CD4-positive, alpha-beta T cell treated with Interleukin-15 for 4 hours (primary cell): Measurements from ENCODE around the gene AKAP12.

ENCODE experiments used
- DNase-seq: peaks from one replicate; pipeline ENCODE4 v3.0.0-alpha.2; 2020; ENCODE audit warnings: low spot score

The AKAP12 gene

DNA sequence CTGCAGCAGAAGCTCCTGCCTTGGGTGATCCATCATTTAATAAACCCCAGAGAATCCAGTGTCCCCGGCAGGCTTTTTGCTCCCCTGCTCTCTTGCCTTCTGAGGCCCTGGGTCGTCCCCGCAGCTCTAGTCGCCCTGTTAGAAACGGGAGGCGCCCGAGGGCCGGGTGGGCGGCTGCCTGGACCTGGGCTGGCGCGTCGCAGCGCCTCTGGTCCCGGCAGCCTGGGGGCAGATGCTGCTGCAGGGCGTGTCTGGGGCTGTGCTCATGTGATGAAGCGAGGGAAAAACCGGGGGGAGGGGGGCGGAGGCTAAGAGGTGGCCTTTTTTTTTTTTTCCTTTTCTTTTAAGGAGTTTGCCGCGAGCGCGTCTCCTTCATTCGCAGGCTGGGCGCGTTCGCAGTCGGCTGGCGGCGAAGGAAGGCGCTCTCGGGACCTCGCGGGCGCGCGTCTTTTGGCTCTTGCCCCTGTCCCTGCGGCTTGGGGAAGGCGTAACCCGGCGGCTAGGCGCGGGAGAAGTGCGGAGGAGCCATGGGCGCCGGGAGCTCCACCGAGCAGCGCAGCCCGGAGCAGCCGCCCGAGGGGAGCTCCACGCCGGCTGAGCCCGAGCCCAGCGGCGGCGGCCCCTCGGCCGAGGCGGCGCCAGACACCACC is 394 bp downstream of the AKAP12 start:
- no peak for DNase-seq

DNA sequence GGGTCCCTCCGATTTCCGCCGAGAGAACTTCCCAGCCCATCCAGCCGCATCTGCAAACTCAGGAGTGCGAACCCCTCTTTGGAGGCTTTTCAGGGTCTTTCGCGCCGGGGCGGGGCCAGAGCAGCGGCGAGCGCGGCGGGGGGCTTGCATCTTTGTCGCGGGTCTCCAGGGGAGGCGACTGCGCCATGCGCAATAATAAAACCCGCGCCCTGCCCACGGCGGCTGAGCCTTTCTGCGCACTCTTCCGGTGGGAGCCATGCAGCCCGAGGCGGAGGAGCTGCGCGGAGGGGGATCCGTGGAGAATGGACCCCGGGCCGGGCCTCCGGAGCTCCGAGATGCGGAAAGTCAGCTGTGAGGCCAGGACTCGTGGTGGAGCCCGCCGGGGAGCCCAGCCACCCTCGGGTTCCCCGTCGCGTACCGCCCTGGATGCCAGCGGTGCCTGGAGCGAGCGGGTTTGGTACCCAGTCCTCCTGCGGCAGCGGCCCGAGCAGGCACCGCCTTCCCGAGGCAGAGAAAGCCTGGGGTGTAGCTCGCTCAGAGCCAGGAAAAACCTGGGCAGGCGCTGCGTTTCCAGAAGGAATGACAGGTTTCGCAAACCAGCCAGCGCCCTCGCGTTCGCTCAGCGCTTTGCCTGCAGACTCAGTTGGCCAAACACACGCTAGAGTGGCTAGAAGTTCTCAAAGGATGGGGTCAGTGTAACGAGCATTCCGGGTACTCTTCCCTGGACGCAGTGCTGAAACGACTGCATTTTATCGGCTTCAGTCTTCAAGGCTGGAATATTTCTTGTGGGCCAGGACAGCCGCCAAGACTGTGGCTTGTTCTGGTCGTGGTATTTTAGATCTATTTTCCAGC is 1.2 kb downstream of the AKAP12 start:
- no peak for DNase-seq

DNA sequence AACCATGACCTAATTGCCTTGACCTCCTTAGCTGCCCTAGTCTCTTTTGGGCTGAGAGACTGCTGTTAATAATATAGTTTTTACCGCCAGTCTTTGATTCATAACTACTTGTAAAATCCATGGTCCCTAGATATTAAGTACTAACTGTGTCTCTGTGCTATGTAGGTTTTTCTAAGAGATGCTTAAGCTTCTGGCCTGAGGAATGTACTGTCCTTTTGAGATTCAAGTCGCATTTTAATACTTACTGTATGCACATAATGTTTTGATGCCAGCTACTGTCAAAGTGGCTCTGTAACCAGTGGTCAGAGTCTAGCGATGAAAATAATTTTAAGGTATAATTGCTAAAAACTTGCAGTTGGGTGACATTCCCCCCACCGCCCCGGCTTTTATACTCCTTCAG is 2.1 kb downstream of the AKAP12 start:
- no peak for DNase-seq

DNA sequence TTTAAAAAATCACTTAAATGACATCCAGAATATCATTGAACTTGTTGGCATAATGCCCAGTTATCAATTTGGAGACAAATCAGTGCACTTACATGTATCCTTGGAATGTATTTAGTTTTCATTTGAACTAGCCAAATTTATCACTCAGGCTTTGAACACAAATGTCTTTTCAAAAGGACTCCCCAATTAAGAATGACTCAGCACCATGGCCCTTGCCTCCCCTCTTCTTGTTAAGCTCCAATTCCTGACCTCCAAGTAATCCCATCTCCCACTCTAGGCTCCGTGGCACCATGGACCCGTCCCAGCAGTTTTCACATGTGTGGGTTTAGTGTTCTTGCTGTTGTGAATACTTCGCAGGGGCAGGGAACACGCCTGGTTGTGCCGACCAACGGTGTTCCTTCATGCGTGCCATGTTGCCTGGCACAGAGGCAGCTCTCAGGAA is 2.7 kb downstream of the AKAP12 start:
- no peak for DNase-seq

DNA sequence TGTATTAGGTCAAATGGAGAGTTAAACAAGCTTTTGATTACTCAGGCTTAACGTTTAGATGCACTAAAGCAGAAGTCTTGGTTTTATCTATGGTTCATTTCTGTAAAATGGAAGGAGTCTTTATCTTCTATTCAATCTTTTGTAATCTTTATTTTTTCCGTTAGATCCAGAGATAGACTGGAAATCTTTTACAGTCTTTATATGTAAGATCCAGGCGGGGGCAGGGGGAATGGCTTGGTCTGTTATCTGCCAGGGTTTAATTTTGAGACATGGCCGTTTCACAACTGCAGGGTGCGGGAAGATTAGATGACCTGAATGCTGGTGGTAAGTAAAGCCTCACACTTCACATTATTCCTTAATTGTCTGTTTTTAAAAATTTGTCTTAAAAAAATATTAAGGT is 3.7 kb downstream of the AKAP12 start:
- DNase-seq, result no peak

DNA sequence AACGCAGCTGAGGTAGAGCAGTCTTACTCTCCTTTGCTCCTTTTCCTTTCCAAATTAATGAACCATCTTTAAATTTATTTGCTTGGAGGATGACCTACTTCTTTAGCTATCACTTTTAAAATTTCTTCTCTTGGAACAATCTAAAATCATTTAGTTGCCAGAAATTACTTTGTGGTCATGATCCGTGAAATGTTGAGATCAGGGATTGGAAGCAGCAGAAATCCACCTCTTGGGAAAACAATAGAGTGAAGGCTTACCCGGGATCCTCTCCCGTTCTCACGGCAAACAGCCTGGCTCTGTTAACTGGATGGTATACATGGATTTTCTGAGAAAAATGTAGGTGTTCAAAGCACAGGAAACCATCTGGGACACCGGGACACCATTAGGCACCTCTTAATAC is 7.7 kb downstream of the AKAP12 start:
- DNase-seq, result no peak

DNA sequence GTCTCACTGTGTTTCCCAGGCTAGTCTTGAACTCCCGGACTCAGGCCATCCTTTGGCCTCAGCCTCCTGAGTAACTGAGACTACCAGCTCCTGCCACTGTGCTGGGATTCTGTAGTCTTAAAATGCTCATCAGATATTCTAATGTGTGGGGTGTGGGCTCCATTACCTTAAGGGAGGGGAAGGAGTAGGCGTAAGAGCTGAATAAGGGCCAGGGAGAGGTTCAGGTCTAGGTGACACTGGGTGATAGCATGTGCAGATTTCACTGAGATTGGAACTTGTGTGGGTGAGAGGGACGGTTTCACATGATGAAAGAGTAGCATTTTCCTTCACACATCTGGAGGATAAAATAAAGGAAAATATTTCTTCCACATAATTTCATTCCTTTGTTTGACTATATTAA is 8.5 kb downstream of the AKAP12 start:
- DNase-seq, result no peak

DNA sequence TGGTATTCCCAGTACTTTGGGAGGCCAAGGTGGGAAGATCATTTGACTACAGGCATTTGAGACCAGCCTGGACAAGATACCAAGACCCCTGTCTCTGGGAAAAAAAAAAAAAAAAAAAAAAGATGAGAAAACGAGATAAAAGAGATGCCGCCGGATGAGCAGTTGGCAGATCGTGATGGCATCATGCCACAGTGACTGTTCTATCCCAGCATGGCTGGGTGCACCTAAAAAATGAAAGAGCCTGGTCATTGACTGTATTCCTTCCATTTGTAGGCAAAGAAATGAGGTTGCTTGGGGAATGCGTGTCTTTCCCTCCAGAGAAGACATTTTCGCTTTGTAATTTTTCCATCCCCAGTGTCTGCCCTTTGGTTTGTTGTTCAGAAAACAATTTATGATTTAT is 12.9 kb downstream of the AKAP12 start:
- DNase-seq, result no peak

DNA sequence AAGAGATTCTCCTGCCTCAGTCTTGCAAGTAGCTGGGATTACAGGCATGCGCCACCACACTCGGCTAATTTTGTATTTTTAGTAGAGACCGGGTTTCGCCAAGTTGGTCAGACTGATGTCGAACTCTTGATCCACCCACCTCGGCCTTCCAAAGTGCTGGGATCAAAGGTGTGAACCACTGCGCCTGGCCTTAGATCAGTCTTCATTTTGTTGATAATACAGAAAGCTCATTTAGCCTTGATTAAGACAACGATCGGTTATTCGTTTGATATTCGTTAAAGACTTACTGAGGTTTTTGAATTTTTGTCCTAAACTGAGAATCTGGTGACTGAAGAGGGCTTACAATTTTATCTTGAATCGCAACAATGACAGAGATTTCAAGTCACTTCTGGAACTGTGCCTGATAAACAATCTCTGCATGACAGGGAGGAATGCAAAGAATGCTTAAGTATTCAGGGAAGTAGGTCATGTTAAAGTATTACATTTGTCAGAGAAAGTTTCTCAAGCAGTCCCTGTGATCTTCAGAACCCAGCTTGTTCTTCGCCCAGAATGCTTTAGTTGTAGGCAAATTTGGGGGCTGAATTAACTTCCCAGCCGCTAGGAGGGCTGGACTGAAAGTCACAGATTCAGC is 14.8 kb downstream of the AKAP12 start:
- DNase-seq, result no peak

DNA sequence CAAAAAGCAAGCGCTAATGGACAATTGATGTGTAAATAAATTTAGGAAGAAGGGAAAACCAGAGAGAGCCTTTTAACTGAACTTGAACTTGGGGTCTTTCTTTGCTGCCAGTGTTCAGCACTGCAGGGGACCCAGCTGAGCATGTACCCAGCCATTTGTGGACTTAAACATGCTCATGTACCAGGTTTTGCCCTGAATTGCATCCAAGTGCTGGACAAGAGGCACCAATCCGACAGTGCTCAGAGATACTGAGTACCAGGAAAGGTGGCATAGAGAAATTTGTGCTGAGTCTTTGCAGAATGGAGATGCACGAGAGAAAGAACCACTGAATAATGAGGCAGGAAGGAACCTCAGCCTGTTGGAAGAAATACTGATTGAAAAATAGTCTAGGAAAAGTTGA is 16.0 kb downstream of the AKAP12 start:
- DNase-seq, result no peak

DNA sequence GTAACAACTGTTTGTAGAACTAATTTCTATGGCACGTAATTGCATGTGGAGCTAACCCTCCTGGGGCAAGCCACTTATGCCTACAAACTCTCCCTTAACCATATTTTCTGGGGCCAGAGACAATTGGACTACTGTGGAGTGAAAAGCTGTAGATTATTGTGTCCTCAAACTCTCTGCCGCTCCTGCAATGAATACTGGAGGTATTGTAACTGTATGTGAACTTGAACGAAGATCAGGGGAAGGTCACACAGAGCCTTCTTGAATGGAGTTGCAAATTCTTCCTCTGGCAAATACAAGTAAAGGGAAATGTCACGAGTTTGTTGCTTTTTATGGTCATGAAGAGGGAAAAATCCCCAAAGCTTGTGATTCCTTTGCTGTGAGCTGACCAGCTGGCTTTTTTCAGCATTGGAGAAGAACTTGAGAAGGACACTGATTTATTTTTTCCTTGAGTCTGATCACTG is 18.2 kb downstream of the AKAP12 start:
- no peak for DNase-seq

DNA sequence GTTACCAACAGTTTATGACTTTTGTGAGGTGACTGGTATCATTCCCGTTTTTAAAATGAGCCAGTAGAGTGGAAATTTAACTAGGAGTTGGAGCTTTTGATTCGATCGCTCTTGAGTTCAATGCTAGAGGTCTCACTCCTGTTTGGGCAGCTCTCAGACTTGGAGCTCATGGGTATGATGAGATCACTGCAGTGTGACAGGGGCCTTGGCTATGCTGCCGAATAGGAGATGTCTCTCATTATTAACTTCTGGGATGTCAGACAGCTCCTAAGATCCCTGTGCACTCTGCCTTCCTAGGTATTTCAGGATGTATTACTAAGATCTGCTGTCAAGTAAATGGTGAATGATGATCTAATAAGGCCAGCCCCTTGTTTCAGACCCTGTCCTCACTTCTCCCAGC is 20.4 kb downstream of the AKAP12 start:
- no peak for DNase-seq

DNA sequence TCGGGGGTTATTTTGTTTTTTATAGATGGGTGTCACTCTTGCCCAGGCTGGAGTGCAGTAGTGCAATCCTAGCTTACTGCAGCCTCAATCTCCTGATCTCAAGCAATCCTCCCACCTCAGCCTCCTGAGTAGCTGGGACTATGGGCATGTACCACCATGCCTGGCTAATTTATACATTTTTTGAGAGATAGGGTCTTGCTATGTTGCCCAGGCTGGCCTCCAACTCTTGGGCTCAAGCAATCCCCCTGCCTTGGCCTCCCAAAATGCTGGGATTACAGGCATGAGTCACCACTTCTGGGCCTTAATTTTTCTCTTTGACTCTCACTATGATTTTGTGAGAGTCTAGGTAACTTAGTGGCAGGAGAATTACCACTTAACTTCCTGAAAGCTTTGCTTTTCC is 23.3 kb downstream of the AKAP12 start:
- no peak for DNase-seq

DNA sequence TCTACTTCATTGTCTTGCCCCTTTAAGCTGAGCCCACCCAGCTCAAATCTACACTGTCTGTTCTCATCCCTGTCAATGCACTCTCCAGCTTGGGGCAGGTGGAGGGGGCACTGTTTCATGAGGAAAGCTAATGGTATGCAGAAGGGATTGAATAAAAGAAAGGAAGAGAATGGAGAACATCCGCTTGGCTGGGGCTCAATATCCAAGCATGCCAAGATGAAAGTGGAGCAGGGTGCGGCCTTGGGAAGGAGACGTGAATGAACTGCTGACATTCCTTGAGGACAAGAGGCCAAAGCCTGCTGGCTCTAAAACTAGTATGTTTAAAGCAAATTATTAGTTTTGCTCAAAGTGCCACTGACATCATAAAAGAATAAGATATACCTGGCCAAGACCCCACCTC is 24.2 kb downstream of the AKAP12 start:
- no peak for DNase-seq

DNA sequence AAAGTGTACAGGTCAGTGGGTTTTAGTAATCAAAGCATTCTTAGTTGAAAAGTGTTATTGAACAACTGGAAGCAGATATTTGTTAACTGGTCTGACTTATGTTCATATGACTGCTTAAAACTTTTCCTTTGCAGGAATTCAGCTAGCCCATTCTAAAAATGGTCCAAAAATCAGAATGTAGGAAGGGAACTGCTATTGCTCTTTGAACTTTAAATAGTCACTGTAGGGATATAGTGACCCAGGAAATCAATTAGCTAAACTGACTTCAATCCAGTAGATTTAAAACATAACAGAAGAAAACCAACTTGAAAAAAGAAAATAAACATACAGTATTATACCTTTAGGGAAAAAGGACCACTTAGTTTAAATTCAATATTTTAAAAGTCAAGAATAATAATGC is 25.5 kb downstream of the AKAP12 start:
- no peak for DNase-seq

DNA sequence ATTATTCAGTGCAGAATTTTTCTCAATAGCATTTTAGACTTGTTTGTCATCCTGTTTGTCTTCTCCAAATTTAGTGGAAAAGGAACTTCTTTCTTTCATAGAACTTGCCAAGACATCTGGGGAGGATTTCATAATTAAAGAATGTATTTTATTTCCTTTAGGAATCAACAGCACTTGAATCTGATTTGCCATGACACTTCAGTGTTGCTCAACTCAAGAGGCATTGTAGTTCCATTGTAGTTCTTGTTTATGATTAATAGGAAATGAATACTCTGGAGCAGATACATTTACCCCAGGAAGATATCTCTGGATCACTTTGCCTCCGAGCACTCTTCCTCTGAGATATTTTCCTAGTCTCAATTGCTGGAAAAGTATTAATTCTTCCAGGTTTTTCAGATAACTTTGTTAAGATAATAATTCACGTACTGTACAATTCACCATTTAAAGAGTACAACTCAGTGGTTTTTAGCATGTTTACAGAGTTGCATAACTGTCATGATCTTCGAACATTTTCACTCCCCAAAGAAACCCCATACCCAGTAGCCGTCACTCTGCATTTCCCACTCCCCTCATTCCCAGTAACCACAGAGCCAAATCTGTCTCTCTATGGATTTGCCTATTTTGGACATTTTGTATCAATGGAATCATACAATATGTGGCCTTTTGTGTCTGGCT is 29.7 kb downstream of the AKAP12 start:
- no peak for DNase-seq

DNA sequence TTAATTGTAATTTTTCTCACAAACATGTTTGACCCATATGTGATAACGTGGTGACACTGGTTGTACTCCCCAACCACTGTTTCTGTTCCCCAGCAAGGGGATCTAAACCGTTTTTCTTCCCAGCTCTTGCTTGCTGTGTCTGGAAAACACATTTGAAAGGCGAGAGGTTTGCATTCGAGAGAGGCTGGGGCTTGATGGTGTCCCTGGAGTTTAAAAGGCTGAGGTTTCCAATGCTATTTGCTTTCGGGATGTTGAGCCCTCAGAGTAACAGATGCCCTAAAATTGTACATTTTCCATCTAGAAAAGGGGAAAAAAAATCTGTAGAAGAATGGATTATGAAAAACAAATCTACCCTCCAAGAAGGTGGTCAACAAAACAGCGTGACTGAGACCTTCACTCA is 35.4 kb downstream of the AKAP12 start:
- DNase-seq, result no peak

DNA sequence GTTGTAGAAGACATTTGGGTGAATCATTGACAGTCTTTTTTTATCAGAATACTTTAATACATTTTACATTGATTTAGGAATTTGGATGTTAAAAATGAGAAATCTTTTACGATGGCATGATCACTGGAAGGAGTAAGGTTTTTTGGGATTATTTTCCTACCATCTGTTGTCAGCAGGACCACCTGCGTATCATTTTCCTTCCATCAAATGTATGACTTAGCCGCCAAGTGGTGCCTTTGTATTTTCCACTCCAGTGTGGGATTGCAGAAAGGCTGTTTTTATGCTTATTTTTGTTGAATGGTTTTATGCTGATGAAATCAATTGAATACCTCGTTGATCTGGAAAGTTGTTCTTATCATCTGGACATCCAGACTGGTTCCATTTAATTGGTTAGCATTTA is 35.8 kb downstream of the AKAP12 start:
- DNase-seq, result no peak

DNA sequence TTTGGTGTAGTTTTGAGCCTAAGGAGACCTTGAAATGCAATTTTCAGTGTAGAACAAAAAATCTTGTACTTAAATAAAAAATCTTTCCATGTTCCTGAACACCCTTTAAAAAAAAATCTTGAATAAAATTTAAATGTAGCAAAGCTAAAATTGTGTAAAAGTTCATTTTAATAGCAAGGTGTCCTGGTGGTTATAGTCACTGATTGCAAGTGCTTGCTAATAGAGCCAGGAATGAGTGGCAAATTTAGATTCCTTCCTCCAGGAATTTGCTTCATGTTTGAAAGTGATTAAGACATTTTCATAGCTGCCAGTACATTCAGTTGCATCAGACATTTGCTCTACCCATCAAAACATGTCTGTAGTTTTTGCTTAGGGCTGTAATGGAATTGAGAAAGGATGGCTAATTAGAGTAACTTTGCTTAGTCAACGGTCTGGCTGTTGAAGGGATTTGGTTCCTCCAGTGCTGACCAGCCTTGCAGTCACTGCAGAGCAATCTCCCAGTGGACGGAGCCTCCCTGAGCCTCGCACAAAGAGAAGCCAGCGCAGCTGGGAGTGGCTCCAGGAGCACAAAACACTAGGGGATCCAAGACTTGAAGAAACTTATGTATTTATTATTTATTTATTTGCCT is 36.5 kb downstream of the AKAP12 start:
- no peak for DNase-seq

DNA sequence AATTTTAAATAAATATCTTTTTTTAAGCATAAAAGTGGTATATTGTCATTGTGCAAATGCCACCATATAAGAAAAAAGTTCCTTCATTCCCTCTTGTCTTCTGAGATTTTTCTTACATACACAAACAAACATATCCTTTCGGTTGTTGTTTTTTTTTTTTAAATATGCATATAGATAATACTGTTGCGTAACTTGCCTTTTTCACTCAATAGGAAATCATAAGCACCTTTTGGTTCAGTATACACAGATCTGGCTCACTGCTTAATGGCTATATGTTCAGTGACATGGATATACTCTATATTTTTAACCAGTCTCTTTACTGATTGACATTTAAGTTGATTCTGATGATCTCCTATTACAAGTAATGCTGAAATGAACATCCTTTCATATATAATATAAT is 40.1 kb downstream of the AKAP12 start:
- DNase-seq, result no peak

DNA sequence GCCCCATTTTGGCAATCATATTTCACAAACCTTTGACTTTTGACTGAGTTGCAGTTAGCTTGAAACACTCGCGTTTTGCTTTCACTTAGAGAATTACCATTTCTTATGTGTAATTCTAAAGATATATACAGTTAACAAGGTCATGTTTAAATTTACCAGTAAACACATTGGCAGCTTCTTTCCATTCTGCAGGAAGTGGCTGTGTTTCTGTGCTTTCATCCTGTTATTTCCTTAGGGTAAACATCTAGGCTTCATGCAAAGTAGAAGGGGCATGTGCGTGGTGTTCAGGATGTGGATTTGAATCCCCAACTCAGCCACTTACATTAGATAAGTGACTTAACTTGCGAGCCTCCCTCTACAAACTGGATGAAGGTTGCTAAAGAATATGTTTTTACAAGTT is 41.1 kb downstream of the AKAP12 start:
- DNase-seq, result no peak

DNA sequence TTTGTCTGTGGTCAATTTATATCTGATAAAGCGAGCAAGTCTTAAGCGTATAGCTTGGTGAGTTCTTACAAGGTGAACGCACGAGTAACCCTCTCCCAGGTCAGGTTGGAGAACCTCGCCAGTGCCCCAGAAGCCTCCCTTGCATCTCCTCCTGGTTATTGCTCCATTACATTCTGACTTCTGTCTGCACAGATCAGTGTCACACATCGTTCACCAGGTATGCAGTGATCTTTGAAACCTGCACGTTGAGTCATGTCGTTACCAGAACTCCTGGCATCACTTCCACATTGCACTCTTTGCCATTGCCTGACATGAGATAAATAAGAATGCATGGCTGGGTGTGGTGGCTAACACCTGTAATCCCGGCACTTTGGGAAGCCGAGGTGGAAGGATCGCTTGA is 44.2 kb downstream of the AKAP12 start:
- no peak for DNase-seq
